Keratinocyte (primary cell): ENCODE results near the gene ANKS1B.

ENCODE experiments used
- CTCF ChIP-seq, 3 experiments: IDR thresholded peaks in 1 of 3; conservative IDR thresholded peaks in 1 of 3; optimal IDR thresholded peaks in 1 of 3; 2 replicates in 2 of 3; 3 replicates in 1 of 3; pipeline versions ENCODE3 to v1.5.1; 2011; ENCODE audit warnings: low read length in 3 of 3, mild to moderate bottlenecking in 3 of 3, moderate library complexity in 2 of 3, control low read depth in 1 of 3, inconsistent platforms in 1 of 3; ENCODE audit not compliant: insufficient read depth in 2 of 3; ENCODE audit errors: extremely low read depth in 1 of 3
- EZH2 ChIP-seq: IDR thresholded peaks from one replicate; pipeline ENCODE4 v1.6.1; 2012; ENCODE audit warnings: inconsistent platforms, mild to moderate bottlenecking, low read length, moderate library complexity

GRCh38 chr12:98803468-98804209 lies 1181.1 kb downstream of the ANKS1B start:
- no peak for TF ChIP-seq CTCF (optimal IDR thresholded peaks at IDR 0.05 in 1 of 3, IDR thresholded peaks at IDR 0.05 in 1 of 3, conservative IDR thresholded peaks at IDR 0.05 in 1 of 3; ENCODE audit: extremely low read depth in 1 of 3, insufficient read depth in 2 of 3, low read length in 3 of 3)
- no peak for TF ChIP-seq EZH2
